Activated CD8-positive, alpha-beta memory T cell treated with anti-CD3 and anti-CD28 coated beads for 36 hours (primary cell): ENCODE measurements around the gene SLCO1A2. TPM values are rescaled to one million over a fixed set of nuclear protein-coding genes. Genes with fewer than 3 reads are reported as not detected.

ENCODE experiments used
- CTCF ChIA-PET: fragments of 350-600 bp; sonication (Branson Sonifier 250); formaldehyde crosslinking; loops from one replicate; lab custom pipeline; 2021; ENCODE audit warnings: antibody characterized with exemption; lab: Charles Lee
- POLR2A ChIA-PET: fragments of 350-600 bp; sonication (Branson Sonifier 250); formaldehyde crosslinking; loops from one replicate; lab custom pipeline; 2021; ENCODE audit warnings: antibody characterized with exemption; lab: Charles Lee
- total RNA-seq, 2 experiments: library from RNA; stranded (reverse); gene quantifications; one replicate each; pipeline ENCODE4 v1.2.3, GENCODE V29; 2021

Gene SLCO1A2
- total RNA-seq, 2 experiments from 2014 or later = not detected

DNA sequence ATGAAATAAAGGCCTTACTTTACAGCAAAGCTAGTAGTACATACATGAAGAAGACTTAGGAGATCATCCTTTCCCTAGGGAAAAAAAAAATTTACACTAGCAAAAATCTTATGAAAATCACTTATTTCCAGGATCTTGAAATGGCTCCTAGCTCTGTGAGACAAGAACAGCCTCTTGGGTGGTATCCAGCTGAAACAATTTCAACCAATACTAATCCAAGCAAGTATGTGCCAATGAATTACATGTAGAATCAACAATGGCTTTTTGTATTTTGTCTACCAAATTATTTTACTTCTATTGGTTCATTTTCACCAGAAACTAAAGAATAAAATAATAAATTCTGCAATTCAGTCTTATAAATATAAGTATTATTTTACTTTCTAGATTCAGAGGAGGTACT lies 2.7 kb upstream of the SLCO1A2 start:
- POLR2A ChIA-PET = no interaction called here
- CTCF ChIA-PET = no interaction called here

DNA sequence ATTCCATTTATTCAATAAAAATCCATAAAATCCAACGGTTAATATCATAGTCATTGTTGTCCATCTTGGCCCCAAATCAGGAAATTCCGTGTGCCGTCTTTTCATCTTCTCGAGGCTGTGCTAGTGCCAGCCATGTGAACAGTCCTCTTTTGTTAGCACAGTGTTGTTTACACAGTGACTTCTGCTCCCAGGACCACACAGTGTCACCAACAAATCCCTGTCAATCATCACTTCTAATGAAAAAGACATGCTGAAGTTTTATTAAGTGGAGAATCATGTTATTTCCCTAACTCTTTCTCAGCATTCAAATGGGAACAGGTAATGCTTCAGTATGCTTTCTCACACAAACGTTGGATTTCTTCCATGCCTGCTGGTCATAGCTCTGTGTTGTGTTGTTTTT lies 1.9 kb upstream of the SLCO1A2 start:
- POLR2A ChIA-PET = no interaction called here

DNA sequence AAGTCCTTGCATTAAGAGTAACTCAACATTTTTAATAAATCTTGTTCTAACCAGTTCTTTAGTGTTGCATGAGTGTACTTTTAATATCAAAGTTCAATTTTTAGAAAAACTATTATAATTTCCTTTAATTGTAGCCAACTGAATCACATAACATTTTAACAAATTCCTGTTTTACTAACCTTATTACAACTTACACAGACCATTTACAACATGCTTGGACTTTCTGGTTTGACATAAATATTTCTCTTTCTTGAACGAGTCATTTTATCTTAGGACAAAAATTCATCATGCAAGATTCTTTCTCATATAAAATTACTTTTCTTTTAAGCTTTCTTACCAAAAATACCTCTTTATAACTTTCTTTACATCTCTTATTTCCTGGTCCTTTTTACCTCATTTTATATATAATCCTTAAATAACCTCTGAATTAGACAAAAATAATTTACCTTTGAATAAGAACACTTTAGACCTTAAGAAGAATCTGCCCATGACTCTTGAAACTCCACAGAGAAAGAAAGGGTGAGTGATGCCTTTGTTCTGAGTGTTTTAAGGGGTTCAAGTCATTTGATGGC lies 3.9 kb downstream of the SLCO1A2 start:
- ChIA-PET POLR2A (no interaction called here), CTCF (no interaction called here)

More for the DNA sequence above, 1.9 kb upstream of the SLCO1A2 start:
- CTCF ChIA-PET = no interaction called here

DNA sequence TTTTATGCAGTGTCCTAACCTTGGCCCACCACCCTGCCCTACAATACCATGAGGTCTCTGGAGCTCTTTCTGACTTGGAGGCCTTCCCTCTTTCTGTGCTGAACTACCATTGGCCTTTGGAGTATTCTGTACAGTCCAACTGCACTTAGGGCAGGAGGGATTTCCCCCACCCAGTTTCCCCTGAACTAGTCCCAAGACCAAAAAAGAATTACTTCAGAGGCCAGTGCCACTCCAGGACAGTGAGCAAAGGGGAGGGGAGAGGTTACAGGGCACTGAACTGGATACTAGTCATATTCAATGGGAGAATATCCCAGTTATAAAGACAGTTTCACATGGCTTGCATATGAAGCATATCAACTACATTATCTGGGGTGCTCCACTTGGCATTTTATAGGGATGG lies 6.1 kb downstream of the SLCO1A2 start:
- POLR2A ChIA-PET = no interaction called here

DNA sequence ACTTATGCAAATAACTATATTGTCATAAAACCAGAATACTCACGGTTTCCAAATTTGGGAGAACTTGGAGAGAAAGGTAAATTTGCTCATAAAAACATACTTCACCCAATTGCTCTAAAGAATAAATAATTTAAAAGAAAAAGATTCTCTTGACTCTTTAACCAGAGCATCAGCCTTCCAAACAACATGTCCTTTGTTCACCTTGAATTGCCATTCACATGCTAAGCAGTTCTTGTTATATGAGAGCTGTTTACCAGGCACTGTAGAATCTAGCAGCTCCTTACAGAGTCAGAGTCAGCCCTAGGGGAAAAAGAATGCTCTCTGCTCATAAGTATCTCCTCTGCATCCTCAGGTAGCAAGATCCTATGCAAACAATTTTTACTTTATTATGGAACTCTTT lies 10.2 kb downstream of the SLCO1A2 start:
- ChIA-PET POLR2A (no interaction called here), CTCF (no interaction called here)

More for the DNA sequence above, 6.1 kb downstream of the SLCO1A2 start:
- CTCF ChIA-PET = no interaction called here

DNA sequence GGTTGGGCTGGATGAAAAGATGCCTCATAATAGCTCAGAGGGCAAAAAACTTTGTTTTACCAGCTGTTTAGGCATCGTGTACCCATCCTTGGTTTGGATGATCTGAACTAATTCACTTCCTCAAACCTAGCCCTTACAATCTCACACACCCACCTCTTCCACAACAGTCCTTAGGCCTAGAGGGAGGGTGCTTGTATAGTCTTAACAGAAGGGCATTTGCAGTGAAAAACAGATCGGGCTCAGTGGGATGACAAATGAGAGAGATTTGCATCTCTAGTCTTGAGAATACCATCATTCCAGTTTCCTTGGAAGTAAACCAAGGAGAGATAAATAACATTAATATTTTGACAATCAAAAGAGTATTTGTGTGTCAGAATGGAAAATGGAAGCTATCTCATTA lies 11.0 kb downstream of the SLCO1A2 start:
- ChIA-PET POLR2A (no interaction called here), CTCF (no interaction called here)

DNA sequence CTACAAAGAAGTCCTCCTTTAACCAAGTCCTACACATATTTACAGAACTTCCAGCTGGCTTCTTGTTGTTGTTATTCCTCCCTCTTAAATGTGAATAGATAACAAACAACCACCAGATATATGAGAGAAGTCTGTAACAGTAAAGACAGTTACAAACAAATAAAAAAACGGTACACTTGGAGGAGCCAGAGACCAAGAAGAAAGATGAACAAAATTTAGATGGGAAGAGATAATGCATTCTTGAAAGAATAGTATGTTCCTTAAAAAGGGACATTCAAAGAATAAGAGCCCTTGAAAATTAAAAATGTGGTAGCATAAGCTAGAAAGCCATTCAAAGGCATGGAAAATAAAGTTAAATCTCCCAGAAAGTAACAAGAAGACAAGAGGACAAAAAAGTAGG lies 25.9 kb downstream of the SLCO1A2 start:
- ChIA-PET POLR2A (no interaction called here), CTCF (no interaction called here)

DNA sequence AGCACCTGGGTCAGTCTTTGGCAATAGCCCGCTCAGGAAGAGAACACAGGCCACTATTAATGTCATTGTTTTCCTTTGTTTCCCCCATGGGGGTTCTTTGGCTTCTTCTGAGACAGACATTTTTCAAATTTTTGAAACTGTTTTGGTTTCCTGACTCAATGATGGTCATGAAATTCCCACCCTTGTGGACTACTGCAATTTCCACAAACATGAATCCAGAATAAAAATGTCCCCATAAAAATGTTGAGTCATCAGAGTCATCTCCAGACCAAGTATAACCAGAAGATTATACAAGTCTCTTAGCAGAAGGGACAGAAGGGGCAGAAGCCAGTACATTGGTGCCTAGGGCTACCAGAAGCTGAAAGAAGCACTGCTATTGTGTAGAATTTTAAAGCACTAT lies 29.1 kb downstream of the SLCO1A2 start:
- ChIA-PET POLR2A (no interaction called here), CTCF (no interaction called here)

DNA sequence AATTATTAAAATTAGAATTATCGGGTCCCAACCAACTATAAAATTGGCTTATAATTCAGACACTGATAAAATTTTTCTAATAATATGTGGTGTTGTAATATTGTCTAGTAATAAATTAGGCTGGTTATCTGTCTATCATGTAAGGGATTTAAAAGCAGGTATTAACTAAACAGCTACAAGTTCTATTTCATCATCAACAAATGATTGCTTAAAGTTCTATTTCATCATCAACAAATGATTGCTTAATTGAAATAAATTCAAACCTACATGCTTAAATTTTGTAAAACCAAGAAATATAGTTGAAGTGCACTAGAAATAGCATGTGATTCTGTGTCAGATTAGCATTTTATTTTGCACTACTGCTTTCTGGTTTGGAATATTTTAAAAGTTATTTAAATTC lies 34.1 kb downstream of the SLCO1A2 start:
- ChIA-PET CTCF (no interaction called here), POLR2A (no interaction called here)

DNA sequence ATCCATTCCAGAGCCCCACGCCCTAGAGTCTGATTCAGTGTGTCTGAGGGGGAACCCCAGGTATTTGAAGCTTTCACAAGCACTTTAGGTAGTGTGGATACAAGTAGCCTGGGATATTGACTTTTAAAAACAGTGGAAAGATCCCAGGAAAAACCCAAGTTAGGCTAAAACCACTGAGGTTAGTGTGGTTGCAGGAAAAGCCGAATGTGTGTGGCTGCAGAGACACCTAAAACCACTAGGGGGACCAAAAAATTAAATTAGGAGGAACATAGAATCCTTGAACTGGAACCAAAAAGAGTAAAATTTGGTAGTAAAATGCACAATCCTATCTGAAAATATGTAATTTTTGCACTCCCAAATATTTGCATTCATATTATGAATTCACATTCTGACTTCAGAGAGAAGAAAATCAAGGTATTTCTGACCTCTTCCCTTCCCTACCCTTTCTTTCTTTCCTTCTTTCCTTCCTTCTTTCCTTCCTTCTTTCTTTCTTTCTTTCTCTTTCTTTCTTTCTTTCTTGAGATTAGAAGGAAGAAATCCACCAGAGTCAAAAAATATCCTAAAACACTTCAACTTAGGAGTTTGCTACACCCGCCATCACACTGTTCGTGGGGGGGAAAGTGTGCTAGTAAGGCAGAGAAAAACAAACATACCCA lies 37.8 kb downstream of the SLCO1A2 start:
- ChIA-PET POLR2A (no interaction called here), CTCF (no interaction called here)

DNA sequence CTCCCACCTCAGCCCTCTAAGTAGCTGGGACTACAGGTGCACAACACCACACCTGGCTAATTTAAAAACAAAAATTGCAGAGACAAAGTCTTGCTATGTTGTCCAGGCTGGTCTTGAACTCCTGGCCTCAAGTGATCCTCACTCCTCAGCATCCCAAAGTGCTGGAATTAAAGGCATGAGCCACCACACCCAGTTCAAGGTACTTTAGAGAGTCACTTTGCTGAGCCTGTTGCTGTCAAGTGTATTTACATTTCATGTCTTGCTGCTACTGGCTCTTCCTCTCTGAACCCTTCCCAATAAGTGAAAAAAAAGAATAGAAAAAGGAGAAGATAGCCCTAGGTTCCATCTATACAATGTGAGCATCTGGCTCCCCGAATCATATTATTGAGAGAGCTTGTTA lies 38.4 kb downstream of the SLCO1A2 start:
- ChIA-PET POLR2A (no interaction called here), CTCF (no interaction called here)

DNA sequence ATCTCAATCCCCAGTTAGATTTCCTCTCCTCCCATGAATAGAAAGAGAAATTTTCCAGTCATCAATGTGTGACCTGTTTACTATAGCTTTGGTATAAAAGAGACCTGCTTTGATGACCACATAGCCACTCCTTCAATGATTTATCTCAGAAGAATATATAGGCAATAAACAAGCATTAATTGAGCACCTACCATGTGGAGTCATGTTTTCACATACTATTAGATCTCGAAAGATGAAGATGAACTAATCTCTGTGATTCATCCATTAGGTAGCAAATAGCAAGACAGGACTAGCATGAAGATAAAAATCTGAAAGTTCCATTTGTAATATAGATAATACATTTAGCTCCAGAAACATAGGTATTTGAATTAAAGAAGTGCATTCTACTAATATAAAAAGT lies 40.5 kb downstream of the SLCO1A2 start:
- POLR2A ChIA-PET = no interaction called here
- CTCF ChIA-PET = no interaction called here

DNA sequence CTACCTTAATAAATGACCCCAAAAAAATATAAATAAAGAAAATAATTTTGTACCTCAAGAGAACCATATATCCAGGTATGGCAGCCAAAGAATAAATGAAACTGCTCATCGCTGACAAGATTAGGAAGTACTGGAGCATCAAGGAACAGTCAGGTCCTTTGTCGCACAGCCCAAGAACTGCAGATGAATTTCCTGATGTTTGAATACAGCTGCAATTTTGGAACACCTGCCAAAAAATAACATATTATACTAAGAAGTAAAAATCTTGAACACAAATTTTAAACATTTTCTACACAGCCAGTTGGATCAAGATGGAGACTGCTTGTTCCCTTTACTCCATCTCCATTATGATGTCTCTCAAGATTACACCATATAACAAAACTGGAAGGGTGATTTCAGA lies 42.6 kb downstream of the SLCO1A2 start:
- ChIA-PET POLR2A (no interaction called here), CTCF (no interaction called here)

DNA sequence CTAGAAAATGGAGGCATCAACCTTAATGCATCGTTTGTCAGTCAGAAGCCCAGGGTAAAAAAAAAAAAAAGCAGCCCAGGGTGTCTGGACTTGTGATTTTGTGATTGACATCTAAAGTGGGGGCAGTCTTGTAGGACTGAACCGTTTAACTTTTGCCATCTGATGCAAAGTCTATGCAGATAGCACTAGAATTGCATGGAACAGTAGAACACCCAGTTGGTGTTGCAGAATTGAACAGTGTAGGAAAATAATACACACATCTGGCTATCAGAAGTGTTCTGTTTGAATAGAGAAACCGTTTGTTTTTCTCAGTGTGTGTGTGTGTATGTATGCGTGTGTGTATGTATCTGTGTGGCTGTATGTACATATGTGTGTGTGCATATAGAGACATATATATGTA lies 45.0 kb downstream of the SLCO1A2 start:
- ChIA-PET CTCF (no interaction called here), POLR2A (no interaction called here)

DNA sequence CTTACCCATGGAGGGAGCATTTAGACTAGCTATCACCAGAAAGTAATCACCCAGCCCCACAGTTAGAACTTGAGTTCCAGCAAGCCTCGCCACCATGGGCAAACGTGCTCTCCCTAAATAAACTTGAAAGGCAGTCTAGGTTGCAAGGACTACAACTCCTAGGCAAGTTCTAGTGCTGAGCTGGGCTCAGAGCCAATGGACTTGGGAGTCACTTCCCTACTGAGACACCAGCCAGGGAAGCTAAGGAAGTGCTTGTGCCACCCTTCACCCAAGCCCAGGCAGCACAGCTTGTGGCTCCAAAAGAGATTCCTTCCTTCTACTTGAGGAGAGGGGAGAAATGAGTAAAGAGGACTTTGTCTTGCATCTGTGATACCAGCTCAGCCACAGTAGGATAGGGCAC lies 57.9 kb downstream of the SLCO1A2 start:
- CTCF ChIA-PET = no interaction called here

DNA sequence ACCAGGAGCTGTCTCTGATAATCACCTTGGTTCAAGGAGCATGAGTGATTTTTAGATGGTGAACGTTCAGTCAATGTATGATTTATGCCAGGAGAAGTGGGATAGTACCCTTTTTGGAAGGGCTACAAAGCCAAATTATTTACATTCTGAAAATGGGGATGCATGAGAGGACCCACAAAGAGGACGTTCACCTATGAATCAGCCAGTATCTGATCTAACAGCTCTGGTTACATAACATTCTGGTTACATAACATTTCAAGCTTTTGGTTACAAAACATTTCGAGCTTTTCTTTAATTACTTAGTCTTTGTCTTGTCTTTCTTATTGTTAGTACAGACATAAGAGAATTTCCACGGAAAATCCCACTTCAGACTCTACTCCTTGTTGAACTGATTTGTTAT lies 68.8 kb downstream of the SLCO1A2 start:
- ChIA-PET POLR2A (no interaction called here), CTCF (no interaction called here)

More for the DNA sequence above, 57.9 kb downstream of the SLCO1A2 start:
- POLR2A ChIA-PET = no interaction called here

DNA sequence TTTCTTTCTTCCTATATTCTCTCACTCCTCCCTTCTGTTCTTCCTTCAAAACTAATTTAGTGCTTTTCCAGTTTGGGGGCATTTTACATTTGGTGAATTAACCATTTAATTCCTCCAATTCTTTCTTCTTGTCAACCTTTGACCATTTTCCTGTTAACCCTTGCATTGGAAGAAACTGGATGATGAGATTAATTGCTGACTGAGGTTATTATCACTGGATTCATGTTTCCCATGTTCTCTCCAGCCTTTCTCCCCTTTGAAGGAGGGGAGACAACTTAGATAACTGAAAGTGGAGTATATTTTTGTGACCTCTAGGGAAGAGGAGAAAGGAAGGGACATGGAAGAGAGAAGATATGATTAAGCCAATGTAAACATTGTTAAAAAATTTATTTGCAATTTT lies 70.5 kb downstream of the SLCO1A2 start:
- ChIA-PET CTCF (no interaction called here), POLR2A (no interaction called here)

DNA sequence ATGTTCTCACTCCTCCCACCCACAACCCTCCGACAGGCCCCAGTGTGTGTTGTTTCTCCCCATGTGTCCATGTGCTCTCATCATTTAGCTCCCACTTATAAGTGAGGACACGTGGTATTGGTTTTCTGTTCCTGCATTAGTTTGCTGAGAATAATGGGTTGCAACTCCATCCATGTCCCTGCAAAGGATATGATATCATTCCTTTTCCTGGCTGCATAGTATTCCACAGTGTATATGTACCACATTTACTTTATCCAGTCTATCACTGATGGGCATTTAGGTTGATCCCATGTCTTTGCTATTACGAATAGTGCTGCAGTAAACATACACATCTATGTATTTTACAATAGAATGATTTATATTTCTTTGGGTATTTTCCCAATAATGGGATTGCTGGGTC lies 77.5 kb downstream of the SLCO1A2 start:
- CTCF ChIA-PET = no interaction called here
- POLR2A ChIA-PET = no interaction called here

DNA sequence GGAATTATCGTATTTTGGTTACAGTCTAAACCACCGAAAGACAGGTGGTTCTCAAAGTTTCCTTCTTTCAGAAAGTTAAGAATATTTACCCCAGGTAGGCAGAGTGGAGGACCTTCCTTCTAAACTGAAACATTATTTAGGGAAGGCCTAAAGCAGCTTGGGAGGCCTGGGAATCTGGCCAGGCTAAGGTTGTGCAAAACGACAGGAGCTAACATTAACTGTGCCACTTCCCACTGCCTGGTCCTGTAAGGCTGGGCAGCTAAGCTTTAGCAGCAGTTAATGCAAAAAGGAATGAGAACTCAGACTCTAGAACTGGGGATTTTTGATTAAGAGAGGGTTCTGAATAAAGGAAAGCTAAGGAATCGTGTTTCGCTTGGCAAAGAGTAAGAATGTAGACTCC lies 82.6 kb downstream of the SLCO1A2 start:
- ChIA-PET POLR2A (no interaction called here), CTCF (no interaction called here)

DNA sequence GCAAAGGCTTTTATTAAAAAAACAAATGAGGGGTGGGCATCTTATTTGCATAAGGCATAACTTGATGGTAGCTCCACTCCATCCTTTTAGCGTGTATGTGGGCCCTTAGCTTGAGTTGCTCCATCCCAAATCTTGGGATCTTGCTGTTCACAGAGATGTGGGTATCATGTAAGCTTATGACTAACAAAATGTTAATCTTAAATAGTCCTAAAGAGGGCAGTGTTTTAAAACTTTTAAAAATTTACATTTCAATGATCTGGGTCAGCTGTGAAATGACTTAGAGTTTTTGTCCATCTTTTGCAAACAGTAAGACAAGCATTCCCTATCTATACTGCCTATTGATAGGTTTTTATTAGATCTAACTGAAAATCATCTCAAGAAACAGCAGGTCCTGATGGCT lies 86.0 kb downstream of the SLCO1A2 start:
- CTCF ChIA-PET = interaction anchor here (1.3 to 2.2 kb wide), 3 partner anchors 23 to 432 kb away, joined by 3 to 8 read pairs (median 3); no protein-coding TSS in a partner anchor
- POLR2A ChIA-PET = no interaction called here

DNA sequence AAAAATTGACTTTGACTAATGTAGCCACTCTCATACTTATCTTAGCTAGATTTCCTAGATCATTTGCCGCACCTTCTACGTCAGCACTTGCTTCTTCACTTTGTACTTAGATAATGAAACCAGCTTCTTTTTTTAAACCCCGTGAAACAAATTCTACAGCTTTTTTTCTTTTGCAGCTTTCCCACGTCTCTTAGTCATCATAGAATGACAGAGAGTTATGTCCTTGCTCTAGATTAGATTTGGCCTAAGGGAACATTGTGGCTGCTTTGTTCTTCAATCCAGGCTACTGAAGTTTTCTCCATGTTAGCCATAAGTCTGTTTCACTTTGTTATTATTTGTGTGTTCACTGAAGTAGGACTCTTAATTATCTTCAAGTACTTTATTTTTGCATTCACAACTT lies 94.9 kb downstream of the SLCO1A2 start:
- ChIA-PET CTCF (no interaction called here), POLR2A (no interaction called here)

DNA sequence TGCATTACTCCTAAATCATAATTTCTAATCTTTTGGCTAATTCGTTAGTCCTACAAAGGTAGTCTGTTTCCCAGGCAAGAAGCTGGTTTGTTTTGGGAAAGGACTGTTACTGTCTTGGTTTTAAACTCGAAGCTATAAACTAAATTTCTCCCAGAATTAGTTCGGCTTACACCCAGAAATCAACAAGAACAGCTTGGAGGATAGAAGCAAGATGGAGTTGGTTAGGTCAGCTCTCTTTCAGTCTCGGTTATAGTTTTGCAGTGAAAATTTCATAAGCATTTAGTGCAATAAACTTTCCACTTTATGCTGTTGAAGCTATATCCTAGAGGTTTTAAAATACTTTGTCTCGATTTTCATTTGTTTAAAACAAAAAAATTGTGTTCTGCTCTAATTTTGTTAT lies 100.3 kb downstream of the SLCO1A2 start:
- POLR2A ChIA-PET = no interaction called here
- CTCF ChIA-PET = no interaction called here
